WTC11 (cell line): ENCODE measurements around the gene VARS1. TPM values are rescaled to one million over a fixed set of nuclear protein-coding genes. Genes with fewer than 3 reads are reported as not detected.
A peak's percentile ranks its signal among the peaks of the same experiment; 100 is the strongest.
"Not testable (repeated sequence)": the region's sequence is repeated elsewhere in the genome, so short reads cannot be mapped to it uniquely, and the experiment has no call there.

ENCODE experiments used
- ATAC-seq: fragments of 200-7000 bp; cut with Tn5 transposase; 2 replicates; pipeline ENCODE4 v1.10.0; 2021; ENCODE audit warnings: mild to moderate bottlenecking, moderate library complexity
- CTCF ChIA-PET: fragments of 300-600 bp; sonication (Branson Sonifier 250); formaldehyde crosslinking; loops from one replicate; lab custom pipeline; 2021; ENCODE audit warnings: antibody characterized with exemption; lab: Charles Lee
- POLR2A ChIA-PET: fragments of 350-600 bp; sonication (Branson Sonifier 250); formaldehyde crosslinking; loops from one replicate; lab custom pipeline; 2021; ENCODE audit warnings: antibody characterized with exemption; lab: Charles Lee
- DNase-seq: peaks from one replicate; pipeline ENCODE4 v3.0.0; 2021; ENCODE audit warnings: low spot score
- H3K27ac Mint-ChIP-seq: 2 replicates; pipeline ENCODE4 v1.8.0; 2021; ENCODE audit warnings: mixed read lengths
- H3K27me3 Mint-ChIP-seq: 2 replicates; pipeline ENCODE4 v1.8.0; 2021; ENCODE audit warnings: low read depth, mild to moderate bottlenecking, moderate library complexity, mixed read lengths
- H3K36me3 Mint-ChIP-seq: 2 replicates; pipeline ENCODE4 v1.8.0; 2021; ENCODE audit warnings: mixed read lengths
- H3K4me1 Mint-ChIP-seq: 2 replicates; pipeline ENCODE4 v1.8.0; 2022; ENCODE audit warnings: mixed read lengths
- H3K4me3 Mint-ChIP-seq: 2 replicates; pipeline ENCODE4 v1.8.0; 2021; ENCODE audit warnings: mild to moderate bottlenecking, moderate library complexity, mixed read lengths
- H3K9me3 Mint-ChIP-seq: 2 replicates; pipeline ENCODE4 v1.8.0; 2021; ENCODE audit warnings: mixed read lengths
- ATF3 ChIP-seq: sonication (generic); formaldehyde crosslinking; conservative IDR thresholded peaks from 2 replicates; pipeline ENCODE4 v1.8.1; 2022; ENCODE audit warnings: mild to moderate bottlenecking, missing genetic modification reagents
- E2F4 ChIP-seq: sonication (generic); formaldehyde crosslinking; IDR thresholded peaks from 2 replicates; pipeline ENCODE4 v1.8.1; 2022; ENCODE audit warnings: low read depth, mild to moderate bottlenecking, moderate library complexity, missing genetic modification reagents, borderline replicate concordance
- EMX1 ChIP-seq: fragments of 250-450 bp; sonication (Bioruptor Pico); IDR thresholded peaks from 2 replicates; pipeline ENCODE4 v1.8.0; 2021; ENCODE audit warnings: mild to moderate bottlenecking
- ERG ChIP-seq: fragments of 250-450 bp; sonication (Bioruptor Pico); IDR thresholded peaks from 2 replicates; pipeline ENCODE4 v1.8.0; 2021; ENCODE audit warnings: mild to moderate bottlenecking
- FOXJ3 ChIP-seq: sonication (generic); formaldehyde crosslinking; IDR thresholded peaks from 2 replicates; pipeline ENCODE4 v1.9.0; 2021; ENCODE audit warnings: missing genetic modification reagents, mild to moderate bottlenecking, borderline replicate concordance
- GRHL2 ChIP-seq: fragments of 250-450 bp; sonication (Bioruptor Pico); IDR thresholded peaks from 2 replicates; pipeline ENCODE4 v1.8.0; 2022; ENCODE audit warnings: mild to moderate bottlenecking, moderate library complexity; ENCODE audit not compliant: insufficient replicate concordance, severe bottlenecking
- GTF2I ChIP-seq: fragments of 250-450 bp; sonication (Bioruptor Pico); conservative IDR thresholded peaks from 2 replicates; pipeline ENCODE4 v1.4.0; 2021; ENCODE audit warnings: mild to moderate bottlenecking
- IRF2 ChIP-seq: sonication (generic); formaldehyde crosslinking; IDR thresholded peaks from 2 replicates; pipeline ENCODE4 v1.8.0; 2022; ENCODE audit warnings: low read depth, missing genetic modification reagents, borderline replicate concordance
- KAT7 ChIP-seq: sonication (generic); formaldehyde crosslinking; IDR thresholded peaks from 2 replicates; pipeline ENCODE4 v1.8.1; 2023; ENCODE audit warnings: missing genetic modification reagents, mild to moderate bottlenecking, borderline replicate concordance
- NFE2L1 ChIP-seq: sonication (generic); formaldehyde crosslinking; IDR thresholded peaks from 2 replicates; pipeline ENCODE4 v1.8.1; 2023; ENCODE audit warnings: missing genetic modification reagents
- NR1H2 ChIP-seq: sonication (generic); formaldehyde crosslinking; IDR thresholded peaks from 2 replicates; pipeline ENCODE4 v1.9.0; 2021; ENCODE audit warnings: mild to moderate bottlenecking, moderate library complexity, missing genetic modification reagents
- PREB ChIP-seq: sonication (generic); formaldehyde crosslinking; IDR thresholded peaks from 2 replicates; pipeline ENCODE4 v1.8.1; 2022; ENCODE audit warnings: mild to moderate bottlenecking, missing genetic modification reagents, moderate library complexity, borderline replicate concordance
- SMAD4 ChIP-seq: sonication (generic); formaldehyde crosslinking; IDR thresholded peaks from 2 replicates; pipeline ENCODE4 v1.8.0; 2022; ENCODE audit warnings: mild to moderate bottlenecking, missing genetic modification reagents
- TEAD1 ChIP-seq: sonication (generic); formaldehyde crosslinking; IDR thresholded peaks from 2 replicates; pipeline ENCODE4 v1.8.0; 2022; ENCODE audit warnings: mild to moderate bottlenecking, missing genetic modification reagents
- TP53 ChIP-seq: sonication (generic); formaldehyde crosslinking; IDR thresholded peaks from 2 replicates; pipeline ENCODE4 v1.8.1; 2023; ENCODE audit warnings: mild to moderate bottlenecking, missing genetic modification reagents
- ZBTB21 ChIP-seq: sonication (generic); formaldehyde crosslinking; IDR thresholded peaks from 2 replicates; pipeline ENCODE4 v1.8.1; 2023; ENCODE audit warnings: mild to moderate bottlenecking, missing genetic modification reagents, borderline replicate concordance
- ZNF121 ChIP-seq: sonication (generic); formaldehyde crosslinking; IDR thresholded peaks from 2 replicates; pipeline ENCODE4 v1.8.0; 2023; ENCODE audit warnings: missing genetic modification reagents
- ZNF138 ChIP-seq: sonication (generic); formaldehyde crosslinking; conservative IDR thresholded peaks from 2 replicates; pipeline ENCODE4 v1.8.1; 2022; ENCODE audit warnings: mild to moderate bottlenecking, moderate library complexity, missing genetic modification reagents
- ZNF232 ChIP-seq: sonication (generic); formaldehyde crosslinking; IDR thresholded peaks from 2 replicates; pipeline ENCODE4 v1.8.0; 2022; ENCODE audit warnings: mild to moderate bottlenecking, missing genetic modification reagents
- ZNF263 ChIP-seq: sonication (generic); formaldehyde crosslinking; IDR thresholded peaks from 2 replicates; pipeline ENCODE4 v1.8.1; 2022; ENCODE audit warnings: low read depth, mild to moderate bottlenecking, moderate library complexity, missing genetic modification reagents
- ZNF281 ChIP-seq: sonication (generic); formaldehyde crosslinking; IDR thresholded peaks from 2 replicates; pipeline ENCODE4 v1.8.0; 2023; ENCODE audit warnings: mild to moderate bottlenecking, missing genetic modification reagents
- ZNF317 ChIP-seq: sonication (generic); formaldehyde crosslinking; IDR thresholded peaks from 2 replicates; pipeline ENCODE4 v1.8.1; 2023; ENCODE audit warnings: low read depth, mild to moderate bottlenecking, moderate library complexity, missing genetic modification reagents, borderline replicate concordance
- total RNA-seq: library from RNA; stranded (reverse); gene quantifications from 3 replicates; pipeline ENCODE4 v1.2.3, GENCODE V29; 2021

VARS1 gene
- total RNA-seq, 1 experiment from 2014 or later, result 177 TPM

GRCh38 chr6:31806470-31807272 is 11.1 kb upstream of the VARS1 start, which contains the start of gene LSM2 (continued):
- TF ChIP-seq GTF2I (no peak), ZNF263 (no peak)

GRCh38 chr6:31805939-31806469 is 10.5 kb upstream of the VARS1 start:
- no peaks in the 10 kb centered on the region for H3K9me3 Mint-ChIP-seq
- POLR2A ChIA-PET, result interaction anchor here (1.1 to 1.9 kb wide), 7 partner anchors 8 to 76 kb away, joined by 3 to 23 read pairs (median 5); partner anchors contain the start of genes HSPA1A, HSPA1B and HSPA1L
- ATAC-seq, result no peak
- H3K27me3 Mint-ChIP-seq, result no peaks in the 10 kb centered on the region; the same call in 1 of the 2 replicates
- peaks cover 9% of the 10 kb centered on the region for H3K4me1 Mint-ChIP-seq
- CTCF ChIA-PET, result interaction anchor here (1.0 to 2.7 kb wide), 11 partner anchors 9 to 260 kb away, joined by 3 to 30 read pairs (median 9); partner anchors contain the start of genes ATP6V1G2, HSPA1A, HSPA1L and NEU1
- peak overlapping the region; percentile 99 for H3K27ac Mint-ChIP-seq
- peak overlapping the region; percentile 99 for H3K4me3 Mint-ChIP-seq
- TF ChIP-seq EMX1 (no peak), ZNF317 (CRISPR knock-in tag) (no peak), KAT7 (no peak), GRHL2 (CRISPR knock-in tag) (no peak), ZNF121 (no peak), E2F4 (no peak), NFE2L1 (CRISPR knock-in tag) (no peak), ZNF281 (no peak), IRF2 (CRISPR knock-in tag) (no peak), FOXJ3 (CRISPR knock-in tag) (no peak), ZBTB21 (CRISPR knock-in tag) (no peak)
- H3K36me3 Mint-ChIP-seq, result peaks cover 23% of the 10 kb centered on the region
- no peak for DNase-seq

- H3K27ac Mint-ChIP-seq, DNase-seq, H3K27me3 Mint-ChIP-seq, ATAC-seq, H3K4me1 Mint-ChIP-seq, H3K9me3 Mint-ChIP-seq, H3K4me3 Mint-ChIP-seq: not testable (repeated sequence)
- CTCF ChIA-PET, result interaction anchor here (1.4 kb wide), 1 partner anchor 28 kb away, joined by 4 read pairs; no protein-coding TSS in a partner anchor
- H3K36me3 Mint-ChIP-seq, result peaks cover 26% of the 10 kb centered on the region
- POLR2A ChIA-PET, result interaction anchor here (0.6 kb wide), 1 partner anchor 29 kb away, joined by 6 read pairs; no protein-coding TSS in a partner anchor
Observed at GRCh38 chr6:31801031-31801927, 5.7 kb upstream of the VARS1 start.

GRCh38 chr6:31799781-31800180 is 4.2 kb upstream of the VARS1 start:
- H3K9me3 Mint-ChIP-seq, result no peaks in the 10 kb centered on the region
- DNase-seq (no peak), ATAC-seq (no peak)
- H3K4me3 Mint-ChIP-seq, result no peak overlapping the region
- H3K27me3 Mint-ChIP-seq, result no peaks in the 10 kb centered on the region
- no peak overlapping the region for H3K27ac Mint-ChIP-seq
- H3K4me1 Mint-ChIP-seq, result no peaks in the 10 kb centered on the region
- ChIA-PET POLR2A (no interaction called here), CTCF (interaction anchor here (0.7 to 1.5 kb wide), 4 partner anchors 9 to 153 kb away, joined by 3 to 5 read pairs (median 4); no protein-coding TSS in a partner anchor)
- peaks cover 23% of the 10 kb centered on the region for H3K36me3 Mint-ChIP-seq
- no peak for TF ChIP-seq TEAD1 (CRISPR knock-in tag)
- TF ChIP-seq ZNF138 (CRISPR knock-in tag), result no peak
- no peak for TF ChIP-seq TP53 (CRISPR knock-in tag)
- no peak for TF ChIP-seq ATF3 (CRISPR knock-in tag)
- TF ChIP-seq ZNF232 (CRISPR knock-in tag), result no peak
- no peak for TF ChIP-seq NR1H2 (CRISPR knock-in tag)
- no peak for TF ChIP-seq PREB (CRISPR knock-in tag)
- no peak for TF ChIP-seq ERG (CRISPR knock-in tag)
- no peak for TF ChIP-seq SMAD4 (CRISPR knock-in tag)
